Hematopoietic multipotent progenitor cell treated with erythropoietin and hydrocortisone succinate and interleukin-3 and kit ligand, for 15 days (in vitro differentiated cells): ENCODE data around the gene ZNF778.
"Not testable (repeated sequence)": the region's sequence is repeated elsewhere in the genome, so short reads cannot be mapped to it uniquely, and the experiment has no call there.

Experiments
- DNase-seq: peaks from one replicate; pipeline ENCODE4 v3.0.0-alpha.2; 2015; ENCODE audit warnings: low spot score

The ZNF778 gene

DNA sequence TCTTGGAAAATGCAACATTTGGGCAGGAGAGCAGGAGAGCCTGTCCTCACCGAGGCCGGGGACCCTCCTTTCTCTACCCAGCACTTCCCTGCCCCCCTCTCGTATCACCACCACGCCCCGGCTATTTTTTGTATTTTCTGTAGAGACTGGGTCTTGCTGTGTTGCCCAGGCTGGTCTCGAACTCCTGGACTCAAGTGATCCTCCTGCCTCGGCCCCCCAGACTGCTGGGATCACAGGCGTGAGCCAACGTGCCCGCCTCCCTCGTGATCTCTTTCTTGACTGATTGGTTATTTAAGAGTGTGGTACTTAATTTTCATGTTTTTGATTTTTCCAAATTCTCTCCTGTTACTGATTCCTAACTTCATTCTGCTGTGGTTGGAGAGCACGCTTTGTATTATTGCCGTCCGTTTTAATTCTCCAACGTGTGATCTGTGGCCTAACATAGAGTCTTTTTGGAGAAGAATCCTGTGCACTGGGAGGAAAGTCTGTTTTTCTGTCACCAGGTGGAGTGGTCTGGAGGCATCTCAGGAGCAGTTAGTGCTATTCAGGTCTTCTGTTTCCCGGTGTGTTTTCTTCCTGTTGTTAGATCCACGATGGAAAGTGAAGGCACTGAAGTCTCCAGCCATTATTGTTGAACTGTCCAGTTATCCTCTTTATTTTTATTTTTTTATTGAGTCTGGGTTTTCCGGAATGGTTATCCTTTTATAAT is 40.4 kb downstream of the ZNF778 start:
- DNase-seq, result no peak

DNA sequence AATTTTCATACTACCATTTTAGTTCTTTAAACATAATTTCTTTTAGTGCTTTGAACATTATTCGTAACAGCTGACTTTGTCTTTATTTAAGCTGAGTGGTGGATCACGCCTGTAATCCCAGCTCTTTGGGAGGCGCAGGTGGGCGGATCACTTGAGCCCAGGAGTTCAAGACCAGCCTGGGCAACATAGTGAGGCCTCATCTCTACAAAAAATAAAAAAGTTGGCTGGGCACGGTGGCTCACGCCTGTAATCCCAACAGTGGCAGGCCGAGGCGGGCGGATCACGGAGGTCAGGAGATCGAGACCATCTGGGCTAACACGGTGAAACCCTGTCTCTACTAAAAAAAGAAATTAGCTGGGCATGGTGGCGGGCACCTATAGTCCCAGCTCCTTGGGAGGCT is 42.4 kb downstream of the ZNF778 start:
- DNase-seq, result not testable (repeated sequence)

DNA sequence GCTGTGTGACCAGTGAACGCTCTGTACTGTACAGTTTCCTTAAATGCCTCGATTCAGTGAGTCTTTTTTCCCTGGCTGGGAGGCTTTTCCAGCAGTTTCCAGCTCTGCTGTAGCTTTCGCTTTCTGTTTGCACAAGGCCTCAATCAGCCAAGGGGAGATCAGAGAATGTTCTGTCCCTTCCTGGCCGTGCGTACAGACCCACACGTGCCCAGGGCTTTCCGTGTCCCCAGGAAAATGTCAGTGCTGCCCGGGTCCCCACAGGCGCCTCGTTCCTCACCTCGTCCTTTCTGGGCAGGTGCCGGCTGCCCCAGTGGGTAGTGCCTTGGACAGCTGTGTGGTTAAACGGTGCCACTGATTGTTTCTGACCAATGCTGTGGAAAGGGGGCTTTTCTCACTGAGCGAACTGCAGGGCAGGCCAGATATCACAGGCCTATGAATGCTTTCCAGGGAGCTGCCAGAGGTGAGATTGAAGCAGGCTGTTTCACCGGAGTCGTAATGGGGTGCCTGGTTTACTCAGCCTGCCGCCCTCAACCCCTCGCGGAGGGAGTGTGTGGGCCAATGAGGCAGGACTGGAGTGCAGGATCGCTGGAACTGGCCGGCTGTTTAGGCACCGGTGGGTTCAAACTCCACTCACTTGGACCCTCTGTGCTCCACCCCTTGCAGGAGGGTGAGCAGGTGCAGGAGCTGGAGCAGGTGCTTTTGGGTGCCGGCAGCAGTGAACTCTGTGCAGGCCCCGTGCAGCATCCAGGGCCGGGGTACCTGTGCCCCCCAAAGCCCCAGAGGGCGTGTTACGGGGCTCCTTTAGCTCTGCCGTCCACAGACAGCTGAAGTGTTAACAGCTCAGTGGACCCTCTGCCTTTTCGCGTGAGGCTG is 44.4 kb downstream of the ZNF778 start:
- no peak for DNase-seq

DNA sequence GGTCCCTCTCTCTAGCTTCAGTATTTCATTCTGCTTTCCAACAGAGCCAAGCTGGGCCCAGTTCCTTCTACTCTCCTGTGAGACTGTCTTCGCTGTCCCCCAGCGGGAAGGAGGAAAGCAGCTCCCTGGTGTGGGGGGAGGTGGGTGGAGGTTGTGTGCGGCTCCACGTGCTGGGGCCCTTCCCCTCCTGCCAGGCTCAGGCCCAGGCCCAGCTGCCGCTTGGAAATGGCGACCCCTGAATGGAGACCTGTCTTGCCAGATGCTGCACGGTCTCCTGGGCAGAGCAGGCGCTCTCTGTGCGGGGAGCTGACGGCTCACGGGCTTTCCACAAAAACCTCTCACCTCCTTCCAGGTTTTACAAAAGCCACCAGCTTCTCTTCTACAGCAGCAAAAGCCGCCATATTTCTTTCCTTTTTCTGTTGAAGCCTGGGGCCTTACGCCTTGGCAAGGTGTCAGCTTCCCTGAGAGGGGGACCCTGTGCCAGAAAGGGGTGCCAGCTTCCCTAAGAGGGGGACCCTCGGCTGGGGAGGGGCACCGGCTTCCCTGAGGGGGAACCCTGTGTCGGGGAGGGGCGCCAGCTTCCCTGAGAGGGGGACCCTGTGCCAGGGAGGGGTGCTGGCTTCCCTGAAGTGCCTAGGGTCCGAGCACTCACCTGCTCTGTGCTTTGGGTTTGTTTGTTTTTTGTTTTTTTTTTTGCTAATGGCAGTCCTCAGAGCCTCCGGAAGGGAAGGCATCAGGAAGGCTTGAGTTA is 47.5 kb downstream of the ZNF778 start:
- no peak for DNase-seq

DNA sequence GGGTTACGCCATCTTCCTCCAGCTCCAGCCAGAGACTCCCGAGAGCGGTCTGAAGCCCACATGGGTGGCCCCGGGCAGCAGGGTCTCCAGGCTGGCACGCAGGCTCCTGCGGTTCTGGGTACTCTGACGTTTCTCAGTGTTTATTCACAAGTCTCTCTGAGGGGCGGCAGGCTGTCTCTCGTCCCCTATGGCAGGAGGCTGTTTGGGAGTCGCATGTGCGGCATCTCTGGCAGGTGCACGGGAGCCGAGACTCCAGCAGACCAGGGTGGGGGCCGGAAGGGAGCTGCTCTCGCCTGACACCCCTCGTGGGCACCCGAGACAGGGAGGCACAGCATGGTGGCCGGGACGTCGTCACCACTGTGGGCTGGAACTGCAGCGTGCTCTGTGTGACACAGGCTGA is 48.1 kb downstream of the ZNF778 start:
- DNase-seq, result no peak

DNA sequence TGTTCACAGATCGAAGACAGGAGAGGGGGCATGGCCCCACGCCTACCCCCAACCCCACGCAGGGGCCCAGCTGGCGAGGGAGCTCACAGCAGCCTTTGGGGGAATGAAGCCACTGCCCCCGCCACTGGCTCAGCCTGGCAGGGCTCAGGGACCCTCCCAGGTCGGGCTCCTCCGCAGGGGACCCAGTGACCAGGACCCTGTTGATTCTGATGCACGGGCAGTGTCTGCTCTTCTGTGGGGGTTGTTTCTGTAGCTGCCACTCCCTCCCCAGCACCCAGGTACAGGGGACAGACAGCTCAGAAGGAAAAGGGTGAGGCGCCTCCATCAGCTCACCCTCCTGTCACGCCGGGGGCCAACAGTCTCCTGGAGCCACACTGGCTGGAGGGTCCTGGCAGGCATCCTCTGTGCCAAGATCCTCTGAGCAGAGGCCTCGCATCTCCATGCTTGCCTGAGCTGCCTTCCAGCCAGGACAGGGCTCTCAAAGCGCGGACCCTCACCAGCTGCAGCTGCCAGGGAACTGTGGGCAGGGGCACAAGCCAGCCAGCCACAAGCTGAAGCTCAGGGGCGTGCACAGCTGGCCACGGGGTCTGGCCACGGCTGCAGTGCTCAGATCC is 49.1 kb downstream of the ZNF778 start:
- no peak for DNase-seq

DNA sequence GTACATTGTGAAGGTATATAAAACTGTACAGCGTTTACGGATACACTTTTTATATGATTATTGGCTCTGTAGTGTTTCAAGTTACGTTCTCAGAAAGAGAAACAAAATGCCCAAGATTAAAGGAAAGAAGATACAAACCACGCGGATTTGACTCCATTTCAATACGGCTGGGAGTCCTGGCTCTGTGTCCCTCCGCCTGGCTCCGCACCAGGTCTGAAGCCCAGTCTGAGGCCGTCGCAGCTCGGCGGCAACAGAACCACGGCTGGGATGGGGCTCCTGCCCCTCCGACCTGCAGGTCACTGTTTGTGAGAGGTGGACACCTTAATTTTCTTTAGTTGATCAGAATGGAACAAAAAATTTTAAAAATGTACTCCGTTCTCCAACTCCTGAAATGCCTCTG is 50.2 kb downstream of the ZNF778 start:
- DNase-seq, result not testable (repeated sequence)

DNA sequence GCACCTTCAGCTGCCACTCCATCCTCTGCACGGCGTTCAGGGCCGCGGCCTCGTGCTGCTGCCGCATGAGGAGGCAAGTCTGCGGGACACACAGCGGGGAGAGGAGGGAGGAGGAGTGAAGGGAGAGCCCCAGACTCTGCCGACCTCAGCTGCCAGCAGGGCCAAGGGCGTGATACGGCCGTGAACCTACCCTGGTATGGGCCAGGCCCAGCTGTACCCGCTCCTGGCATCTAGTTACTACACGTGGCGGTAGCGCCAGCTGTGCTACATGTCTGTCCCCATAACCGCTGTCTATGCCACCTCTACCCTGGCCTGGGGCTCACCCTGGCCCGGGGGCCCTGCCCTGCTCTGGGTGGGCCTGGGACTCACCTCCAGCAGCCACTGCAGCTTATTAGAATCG is 51.1 kb downstream of the ZNF778 start:
- DNase-seq, result no peak

DNA sequence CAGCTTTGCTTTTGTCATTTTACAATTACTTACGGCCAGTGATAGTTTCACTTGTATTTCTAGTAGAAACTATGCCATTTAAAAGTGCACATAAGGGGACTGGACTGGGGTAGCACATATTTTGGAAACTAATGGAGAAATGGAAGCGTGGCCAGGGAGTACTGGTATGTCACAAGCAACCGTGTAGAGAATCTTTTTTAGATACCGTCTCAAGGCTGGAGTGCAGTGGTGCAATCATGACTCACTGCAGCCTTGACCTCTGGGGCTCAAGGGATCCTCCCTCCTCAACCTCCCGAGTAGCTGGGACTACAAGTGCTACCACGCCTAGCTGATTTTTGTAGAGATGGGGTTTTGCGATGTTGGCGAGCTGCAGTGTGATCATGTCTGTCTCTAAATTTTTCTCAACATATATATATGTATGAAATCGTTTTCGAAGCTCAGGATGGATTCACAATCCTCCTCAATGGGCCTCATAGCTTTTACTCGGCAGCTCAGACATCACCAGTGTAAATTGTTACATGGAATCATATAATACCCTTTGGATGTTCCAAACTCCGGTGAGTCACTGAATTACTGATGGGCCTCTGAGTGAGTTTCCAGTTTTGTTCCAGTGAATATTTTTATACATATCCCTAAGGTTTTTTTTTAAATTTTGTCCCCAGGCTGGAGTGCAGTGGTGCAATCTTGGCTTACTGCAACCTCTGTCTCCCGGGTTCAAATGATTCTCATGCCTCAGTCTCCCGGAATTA is 51.7 kb downstream of the ZNF778 start:
- DNase-seq, result no peak

DNA sequence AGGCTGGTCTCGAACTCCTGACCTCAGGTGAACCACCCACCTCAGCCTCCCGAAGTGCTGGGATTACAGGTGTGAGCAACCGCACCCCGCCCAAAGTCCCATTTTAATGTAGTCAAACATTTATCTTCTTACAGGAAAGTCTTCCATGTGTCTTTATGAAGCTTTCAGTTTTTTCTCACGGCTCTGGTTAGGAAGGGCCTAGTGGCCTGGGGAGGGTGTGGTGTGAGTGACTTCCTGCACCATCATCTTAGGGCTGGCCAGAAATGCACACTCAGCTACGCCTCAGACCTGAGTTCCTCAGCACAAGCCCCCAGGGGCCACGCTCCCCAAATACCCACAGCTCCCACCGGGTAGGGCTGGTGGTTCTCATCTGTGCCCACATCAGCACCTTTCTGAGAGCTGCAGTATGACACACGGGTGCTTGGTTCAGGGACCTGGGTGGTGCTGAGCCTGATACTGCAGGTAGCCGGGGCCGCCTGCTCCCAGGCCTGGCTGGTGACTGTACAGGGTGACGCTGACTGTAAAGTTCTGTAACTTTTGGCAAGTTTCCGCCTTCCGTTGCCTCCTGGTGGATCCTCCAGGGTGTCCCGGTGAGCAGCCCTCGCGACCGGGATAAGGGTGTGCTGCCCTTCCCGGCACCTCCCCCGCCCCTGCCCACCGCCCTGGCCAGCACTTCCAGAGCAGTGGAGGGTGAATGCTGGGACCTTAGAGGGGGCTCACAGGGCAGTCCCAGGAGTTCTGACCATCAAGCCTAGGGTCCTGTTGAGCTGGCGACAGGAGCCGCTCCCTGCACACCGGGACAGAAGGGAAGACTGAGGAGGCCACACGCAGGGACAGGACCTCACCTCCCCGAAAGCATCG is 52.5 kb downstream of the ZNF778 start:
- no peak for DNase-seq

DNA sequence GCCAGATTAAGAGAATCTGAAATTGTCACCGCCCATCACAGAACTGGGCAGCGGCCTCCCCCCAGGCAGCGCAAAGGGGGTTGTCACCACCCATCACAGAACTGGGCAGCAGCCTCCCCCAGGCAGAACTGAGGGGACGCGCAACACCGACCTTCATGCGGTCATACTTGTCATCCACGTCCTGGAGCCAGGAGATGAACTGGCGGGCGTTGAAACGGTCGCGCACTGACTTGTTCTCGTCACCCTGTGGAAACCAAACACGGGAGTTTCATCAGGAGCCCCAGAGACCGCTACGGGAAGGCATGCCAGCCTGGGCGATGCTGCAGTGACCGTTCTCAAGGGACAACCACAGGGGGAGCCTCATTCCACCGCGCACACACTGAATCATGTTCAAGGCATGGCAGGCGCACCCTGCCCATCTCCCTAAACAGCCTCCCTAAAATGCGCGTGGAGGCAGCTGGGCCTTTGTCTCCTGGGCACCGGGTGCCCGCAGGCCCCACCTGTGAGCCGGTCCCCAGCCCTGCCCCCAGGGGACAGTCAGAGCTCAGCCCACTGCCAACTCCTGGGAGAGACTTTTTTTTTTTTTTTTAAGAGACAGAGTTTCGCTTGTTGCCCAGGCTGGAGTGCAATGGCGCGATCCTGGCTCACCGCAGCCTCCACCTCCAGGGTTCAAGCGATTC is 53.3 kb downstream of the ZNF778 start:
- DNase-seq, result no peak

DNA sequence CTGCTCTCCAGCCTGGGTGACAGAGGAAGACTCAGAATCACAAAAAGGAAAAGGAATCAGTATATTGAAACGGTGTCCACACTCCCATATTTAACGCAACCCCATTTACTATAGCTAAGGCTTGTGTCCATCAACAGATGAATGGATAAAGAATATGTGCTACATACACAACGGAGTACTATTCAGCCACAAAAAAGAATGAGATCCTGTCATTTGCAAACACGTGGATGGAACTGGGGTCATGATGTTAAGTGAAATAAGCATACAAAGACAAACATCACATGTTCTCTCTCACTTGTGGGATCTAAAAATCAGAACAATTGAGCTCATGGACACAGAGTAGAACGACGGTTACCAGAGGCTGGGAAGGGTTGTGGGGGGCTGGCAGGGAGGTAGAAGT is 55.1 kb downstream of the ZNF778 start:
- no peak for DNase-seq

DNA sequence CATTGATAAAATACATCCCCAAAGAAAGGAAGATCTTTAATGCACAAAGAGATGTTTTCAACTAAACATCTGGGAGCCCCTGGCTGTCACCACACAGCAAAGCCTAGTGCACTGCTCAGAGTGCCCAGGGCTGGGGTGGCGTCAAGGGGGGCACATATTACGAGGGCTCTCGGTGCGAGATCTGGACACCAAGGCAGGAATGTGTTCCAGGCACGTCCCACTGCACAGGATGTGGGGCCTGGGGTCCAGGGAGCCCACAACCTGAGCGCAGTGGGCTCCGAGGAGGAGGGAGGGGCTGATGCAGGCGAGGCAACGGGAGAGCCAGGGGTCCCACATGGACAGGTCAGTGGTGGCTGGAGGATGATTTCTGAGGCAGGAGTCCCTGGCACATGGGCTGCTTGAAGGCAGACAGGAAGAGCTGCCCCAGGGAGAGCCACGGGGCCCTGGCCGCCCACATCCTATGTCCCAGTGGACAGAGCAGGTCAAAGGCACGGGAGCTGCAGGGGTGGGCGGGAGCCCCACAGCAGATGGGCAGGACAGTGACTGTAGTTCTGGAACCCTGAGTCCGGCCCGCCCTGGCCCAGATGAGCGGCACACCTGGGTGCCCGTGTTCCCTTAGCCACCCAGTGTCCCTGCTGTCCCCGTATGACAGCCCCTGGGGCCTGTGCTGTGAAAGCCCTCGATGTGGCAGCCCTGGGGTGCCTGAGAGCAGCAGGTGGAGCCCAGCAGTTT is 56.4 kb downstream of the ZNF778 start:
- DNase-seq, result no peak

DNA sequence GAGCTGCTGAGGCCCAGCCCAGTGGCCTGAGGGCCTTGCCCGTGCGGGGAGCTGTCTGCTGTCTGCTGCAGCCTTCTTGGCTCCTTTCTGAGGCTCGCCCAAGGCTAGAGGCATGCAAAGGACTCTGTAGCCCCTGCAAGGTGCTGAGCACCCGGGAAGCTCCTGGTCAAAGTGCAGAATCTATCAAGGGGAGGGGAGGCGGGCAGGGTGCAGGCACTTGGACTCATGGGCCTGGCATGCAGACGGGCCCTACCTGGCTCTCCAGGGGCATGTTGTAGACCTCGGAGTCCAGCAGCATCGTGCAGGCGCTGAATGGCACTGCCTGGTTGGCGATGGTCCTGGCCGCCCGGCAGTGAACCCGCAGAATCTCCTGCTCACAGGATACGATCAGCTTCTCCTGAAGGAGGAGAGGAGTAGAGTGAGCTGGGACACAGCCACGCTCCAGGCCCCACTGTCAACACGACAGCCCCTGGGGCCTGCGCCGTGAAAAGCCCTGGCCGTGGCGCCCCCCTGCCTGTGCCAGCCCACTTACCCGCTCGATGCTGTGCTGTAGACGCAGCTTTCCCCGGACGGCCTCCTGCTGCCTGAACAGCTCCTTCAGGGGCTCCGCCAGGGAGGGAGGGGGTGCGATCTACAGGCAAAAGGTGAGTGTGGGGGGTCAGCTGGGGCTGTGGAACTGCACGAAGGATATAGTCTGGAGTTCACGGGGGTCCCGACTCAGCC is 57.2 kb downstream of the ZNF778 start:
- no peak for DNase-seq

DNA sequence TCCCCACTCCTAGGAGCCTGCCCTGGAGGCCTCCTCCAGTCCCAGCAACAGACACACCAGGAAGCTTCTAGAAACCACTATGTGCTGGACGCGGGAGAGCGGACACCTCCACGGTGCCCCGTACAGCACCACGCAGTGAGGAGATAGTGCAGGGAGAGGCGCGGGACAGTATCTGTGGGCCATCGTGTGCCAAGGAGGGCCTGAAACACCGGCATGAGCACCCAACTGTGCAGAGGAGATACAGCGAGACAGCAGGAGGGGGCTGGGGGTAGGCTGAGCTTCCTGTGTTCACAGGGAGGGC is 57.7 kb downstream of the ZNF778 start:
- no peak for DNase-seq

DNA sequence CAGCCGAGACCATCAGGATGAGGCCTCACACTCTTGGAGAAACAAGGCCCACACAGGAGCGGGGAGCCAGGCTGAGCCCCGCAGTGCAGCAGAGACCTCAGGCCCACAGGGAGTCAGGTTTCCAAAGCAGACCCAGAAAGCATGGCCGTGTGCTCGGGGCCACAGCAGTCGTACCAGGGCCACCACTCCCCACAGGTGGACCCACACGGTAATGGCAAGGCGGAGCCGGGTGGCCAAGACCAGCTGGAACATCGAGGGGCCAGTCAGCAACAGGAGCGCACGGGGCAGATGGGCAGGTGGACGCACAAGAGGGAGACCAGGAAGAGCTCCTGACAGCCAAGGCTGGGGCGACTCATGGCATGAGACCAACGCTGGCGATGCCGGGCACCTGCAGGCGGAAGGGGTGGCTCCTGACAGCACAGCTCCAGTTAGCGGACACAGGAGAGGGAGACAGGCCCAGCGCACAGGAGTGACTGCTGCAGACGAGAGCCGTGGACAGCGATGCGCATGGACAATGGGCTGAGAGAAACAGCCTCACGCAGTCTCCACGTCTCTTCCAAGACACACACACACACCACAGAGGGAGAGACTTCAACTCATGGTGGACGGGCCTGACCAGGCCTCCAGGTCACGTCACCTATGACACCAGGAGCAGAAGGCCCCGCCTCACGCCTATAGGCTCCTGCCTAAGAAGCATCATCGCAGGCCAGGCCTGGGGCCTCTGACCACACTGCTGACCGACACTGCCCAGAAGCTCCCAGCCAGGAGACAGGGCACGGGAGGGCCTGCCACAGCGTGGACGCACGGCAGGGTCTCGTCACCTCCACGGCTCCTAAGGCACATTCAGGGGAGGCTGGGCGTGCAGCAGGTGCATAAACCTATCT is 58.6 kb downstream of the ZNF778 start:
- DNase-seq, result no peak

DNA sequence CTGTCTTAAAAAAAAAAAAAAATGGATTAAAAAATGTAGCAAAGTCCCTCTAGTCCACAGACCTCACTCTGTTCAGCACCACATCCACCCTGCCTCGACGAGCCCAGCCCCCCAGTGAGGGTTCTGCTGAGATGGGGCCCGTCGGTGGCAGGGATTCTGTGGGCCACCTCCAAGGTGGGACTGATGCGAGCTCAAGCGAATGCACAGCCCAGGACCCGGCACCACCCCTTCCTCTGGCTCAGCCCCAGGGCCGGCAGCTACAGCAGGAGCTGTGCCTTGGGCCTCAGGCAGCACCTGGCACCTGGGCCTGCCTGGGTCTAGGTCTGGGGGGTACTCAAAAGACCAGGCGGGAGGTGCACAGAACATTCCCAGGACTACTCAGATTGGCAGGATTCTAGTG is 59.5 kb downstream of the ZNF778 start:
- DNase-seq, result no peak
